Right lobe of liver (tissue), 6 donors: Measurements from ENCODE around the gene GOLGA1. TPM values are rescaled to one million over a fixed set of nuclear protein-coding genes. Genes with fewer than 3 reads are reported as not detected.

ENCODE experiments used
- ATAC-seq, 4 donors: fragments of 200-7000 bp; cut with Tn5 transposase; one replicate each; pipeline ENCODE4 v1.9.1; 2020; ENCODE audit warnings: mild to moderate bottlenecking in 4 of 4, moderate library complexity in 4 of 4
- DNase-seq, 3 donors: peaks; one replicate each; pipeline ENCODE4 v3.0.0-alpha.2; 2020
- H3K27ac ChIP-seq, 3 donors: fragments of 200-600 bp; one replicate each; pipeline ENCODE4 v1.8.0; 2022
- H3K27me3 ChIP-seq, 2 donors: fragments of 200-600 bp; one replicate each; pipeline ENCODE4 v1.8.0; 2022
- H3K36me3 ChIP-seq, 4 donors: fragments of 200-600 bp; sonication (generic) in 1 of 4; one replicate each; pipeline versions ENCODE4 v1.5.1 to v1.8.0; 2017 to 2022; ENCODE audit warnings: control low read depth in 1 of 4
- H3K4me1 ChIP-seq, 4 donors: fragments of 200-600 bp; sonication (generic) in 1 of 4; one replicate each; pipeline versions ENCODE4 v1.5.1 to v1.8.0; 2017 to 2022; ENCODE audit warnings: control low read depth in 1 of 4
- H3K4me3 ChIP-seq, 3 donors: fragments of 200-600 bp; one replicate each; pipeline ENCODE4 v1.8.0; 2022
- H3K9me3 ChIP-seq, 4 donors: fragments of 200-600 bp; sonication (generic) in 1 of 4; one replicate each; pipeline versions ENCODE4 v1.5.1 to v1.8.0; 2017 to 2022; ENCODE audit warnings: control low read depth in 1 of 4
- POLR2A ChIP-seq: fragments of 450-650 bp; IDR thresholded peaks from one replicate; pipeline ENCODE4 v1.6.1; 2017; ENCODE audit warnings: antibody characterized with exemption, mild to moderate bottlenecking
- WGBS: methylation state at CpG from one replicate; pipeline ENCODE4 v1.1.6; 2018; ENCODE audit warnings: low coverage, low lambda C conversion rate; ENCODE audit not compliant: insufficient coverage; ENCODE audit errors: missing lambda C conversion rate; 5-methylcytosine and 5-hydroxymethylcytosine counted together
- intact Hi-C, 2 donors: fragments of 100-400 bp; cut with DNase I; formaldehyde crosslinking; loops; one replicate each; pipeline versions ENCODE4 v1.11.2 to v1.14.1; 2022
- small RNA-seq, 2 experiments: library from RNA; depleted of rRNA; stranded (forward); fragments of <200 nt; gene quantifications; one replicate each; pipeline ENCODE3, GENCODE V24; 2016
- total RNA-seq, 6 experiments: library from RNA; depleted of rRNA in 2 of 6; stranded (reverse); fragments of >200 nt in 2 of 6; fragmentation: NEBNext Ultra II Directional in 3 of 6; extraction: Animal tissue kit (Norgen Biotek cat#: 25700) in 3 of 6; gene quantifications; one replicate each; pipeline versions ENCODE4 v1.1.0 to v1.2.4, GENCODE V29; 2016 to 2023
- TF ChIP-seq, protein P1 (sequence below), 4 donors: fragments of 200-600 bp in 3 of 4; fragments of 450-650 bp in 1 of 4; IDR thresholded peaks; one replicate each; pipeline versions ENCODE4 v1.5.1 to v1.8.0; 2016 to 2022; ENCODE audit warnings: antibody characterized with exemption in 4 of 4, mild to moderate bottlenecking in 2 of 4
- donor health status: DM: no; HTN: yes; CAD: no.
- donor health status: DM: no; HTN: no; CAD: no.
- donor health status: DM: no; HTN: no; CAD: no.
- donor health status: DM: no; HTN: yes; CAD: no.
- donor health status: DM: no; HTN: yes; CAD: no.

Gene GOLGA1
- total RNA-seq, 6 experiments from 2014 or later = 10.2 to 16.2 (median 12.5) TPM

DNA sequence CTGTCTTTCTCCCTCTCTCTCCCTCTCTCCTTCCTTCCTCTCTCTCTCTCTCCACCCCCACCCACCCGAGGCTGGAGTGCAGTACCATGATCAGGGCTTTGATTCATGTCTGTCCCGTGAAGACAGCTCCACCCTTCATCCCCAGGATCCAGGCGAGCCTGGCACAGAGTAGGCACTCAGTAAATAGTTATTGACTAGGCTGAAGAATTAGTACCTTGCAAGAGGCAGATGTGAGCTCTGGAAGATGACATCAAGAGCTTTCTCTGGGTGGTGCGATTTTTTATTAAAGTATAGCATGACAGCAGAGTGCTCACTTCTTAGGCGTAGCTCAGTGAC, 111.6 kb downstream of the GOLGA1 start:
- intact Hi-C loops = no loop called here
- Histone ChIP-seq H3K27me3 (no peaks in the 10 kb centered on the region), H3K4me3 (no peak overlapping the region), H3K9me3 (no peaks in the 10 kb centered on the region), H3K36me3 (no peaks in the 10 kb centered on the region), H3K27ac (no peak overlapping the region), H3K4me1 (no peaks in the 10 kb centered on the region)
- peak in 1 of 3 donors; percentile 8 for DNase-seq
- 33% methylated on average over 5 of the region's 5 CpGs for WGBS
- TF ChIP-seq, protein P1, sequence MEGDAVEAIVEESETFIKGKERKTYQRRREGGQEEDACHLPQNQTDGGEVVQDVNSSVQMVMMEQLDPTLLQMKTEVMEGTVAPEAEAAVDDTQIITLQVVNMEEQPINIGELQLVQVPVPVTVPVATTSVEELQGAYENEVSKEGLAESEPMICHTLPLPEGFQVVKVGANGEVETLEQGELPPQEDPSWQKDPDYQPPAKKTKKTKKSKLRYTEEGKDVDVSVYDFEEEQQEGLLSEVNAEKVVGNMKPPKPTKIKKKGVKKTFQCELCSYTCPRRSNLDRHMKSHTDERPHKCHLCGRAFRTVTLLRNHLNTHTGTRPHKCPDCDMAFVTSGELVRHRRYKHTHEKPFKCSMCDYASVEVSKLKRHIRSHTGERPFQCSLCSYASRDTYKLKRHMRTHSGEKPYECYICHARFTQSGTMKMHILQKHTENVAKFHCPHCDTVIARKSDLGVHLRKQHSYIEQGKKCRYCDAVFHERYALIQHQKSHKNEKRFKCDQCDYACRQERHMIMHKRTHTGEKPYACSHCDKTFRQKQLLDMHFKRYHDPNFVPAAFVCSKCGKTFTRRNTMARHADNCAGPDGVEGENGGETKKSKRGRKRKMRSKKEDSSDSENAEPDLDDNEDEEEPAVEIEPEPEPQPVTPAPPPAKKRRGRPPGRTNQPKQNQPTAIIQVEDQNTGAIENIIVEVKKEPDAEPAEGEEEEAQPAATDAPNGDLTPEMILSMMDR (IDR thresholded peaks at IDR 0.05) = no peak
- no peak for TF ChIP-seq POLR2A
- no peak for ATAC-seq

DNA sequence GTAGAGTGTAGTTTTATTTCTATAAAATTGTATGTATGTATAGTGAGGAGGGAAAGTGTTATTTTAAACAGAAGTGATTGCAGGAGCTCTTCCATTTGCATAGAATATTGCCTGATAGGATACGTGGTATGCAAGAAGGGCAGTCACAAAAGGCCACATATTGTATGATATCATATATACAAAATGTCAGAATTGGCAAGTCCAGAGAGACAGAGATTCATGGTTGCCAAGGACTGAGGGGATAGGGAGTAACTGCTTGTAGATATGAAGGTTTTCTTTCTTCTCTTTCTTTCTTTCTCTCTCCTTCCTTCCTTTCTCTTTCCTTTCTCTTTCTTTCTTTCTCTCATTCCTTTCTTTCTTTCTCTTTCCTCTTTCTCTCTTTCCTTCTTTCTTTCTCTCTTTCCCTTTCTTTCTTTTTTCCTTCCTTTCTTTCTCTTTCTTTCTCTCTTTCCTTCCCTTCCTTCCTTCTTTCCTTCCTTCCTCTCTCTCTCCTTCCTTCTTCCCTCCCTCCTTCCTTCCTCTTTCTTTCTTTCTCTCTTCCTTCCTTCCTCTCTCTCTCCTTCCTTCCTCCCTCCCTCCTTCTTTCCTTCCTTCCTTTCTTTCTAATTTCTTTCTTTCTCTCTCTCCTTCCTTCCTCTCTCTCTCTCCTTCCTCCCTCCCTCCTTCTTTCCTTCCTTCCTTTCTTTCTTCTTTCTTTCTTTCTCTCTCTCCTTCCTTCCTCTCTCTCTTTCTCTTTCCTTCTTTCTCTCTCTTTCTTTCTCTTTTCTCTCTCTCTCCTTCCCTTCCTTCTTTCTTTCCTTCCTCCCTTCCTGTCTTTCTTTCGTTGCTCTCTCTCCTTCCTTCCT, 112.2 kb downstream of the GOLGA1 start:
- intact Hi-C loops = no loop called here
- no peak for ATAC-seq
- DNase-seq = no peak
- WGBS = 21% methylated on average over 2 of the region's 2 CpGs
- Histone ChIP-seq H3K9me3 (no peaks in the 10 kb centered on the region), H3K36me3 (no peaks in the 10 kb centered on the region), H3K27ac (no peak overlapping the region), H3K27me3 (no peaks in the 10 kb centered on the region), H3K4me3 (no peak overlapping the region), H3K4me1 (no peaks in the 10 kb centered on the region)
- no peak for TF ChIP-seq POLR2A
- TF ChIP-seq, protein P1 (IDR thresholded peaks at IDR 0.05) = no peak

Small RNA genes lying within 50 kb of the gene (small RNA-seq; reads per million reads assigned to genes)
- gene RNU4-82P = 0 reads per million in 2 experiments

Other genes starting within 250 kb of the GOLGA1 start
- gene NR6A1, start 169.8 kb downstream of the GOLGA1 start, total RNA-seq = 1 to 10 TPM; 1.3 to 3.6 (median 1.9) TPM
- under 1 TPM; 0.12 to 0.74 (median 0.40) TPM for gene OLFML2A, start 163.9 kb downstream of the GOLGA1 start, total RNA-seq
- gene WDR38, start 87.6 kb downstream of the GOLGA1 start, total RNA-seq = not detected
- 1,000 to 10,000 TPM in 2 of 6 experiments, 100 to 1,000 TPM in 4; 372 to 1,299 (median 414) TPM for gene RPL35, start 79.1 kb downstream of the GOLGA1 start, total RNA-seq
- gene ARPC5L, start 79.0 kb downstream of the GOLGA1 start, total RNA-seq = 10 to 100 TPM; 15.2 to 25.7 (median 20.6) TPM
- 1 to 10 TPM; 1.8 to 5.5 (median 2.6) TPM for gene SCAI, start 202.4 kb upstream of the GOLGA1 start, total RNA-seq
- 10 to 100 TPM; 11.8 to 18.6 (median 15.3) TPM for gene PPP6C, start 248.7 kb upstream of the GOLGA1 start, total RNA-seq